ENCODE measurements around the gene ICE1. TPM values are rescaled to one million over a fixed set of nuclear protein-coding genes. Genes with fewer than 3 reads are reported as not detected.
"Not testable (repeated sequence)": the region's sequence is repeated elsewhere in the genome, so short reads cannot be mapped to it uniquely, and the experiment has no call there.

ICE1 gene
- total and polyA plus RNA-seq, 9 of the 15 experiments (the other 6 are each of a cell fraction or from before 2014, with no cell fraction given): 4.9 to 47.4 (median 28.2) TPM

- TF ChIP-seq ZMIZ1 (IDR thresholded peaks at IDR 0.05; ENCODE audit: low read depth in 2 of 2, low read length in 2 of 2) (no peak), FOXO4 (CRISPR knock-in tag; IDR thresholded peaks at IDR 0.05) (no peak), ESRRA (IDR thresholded peaks at IDR 0.05; ENCODE audit: borderline replicate concordance, low read depth) (no peak), XRCC4 (IDR thresholded peaks at IDR 0.05; ENCODE audit: extremely low read depth, insufficient read depth, insufficient read length) (no peak)
Observed at GRCh38 chr5:5475975-5476374, 53.5 kb downstream of the ICE1 start (continued).

DNA sequence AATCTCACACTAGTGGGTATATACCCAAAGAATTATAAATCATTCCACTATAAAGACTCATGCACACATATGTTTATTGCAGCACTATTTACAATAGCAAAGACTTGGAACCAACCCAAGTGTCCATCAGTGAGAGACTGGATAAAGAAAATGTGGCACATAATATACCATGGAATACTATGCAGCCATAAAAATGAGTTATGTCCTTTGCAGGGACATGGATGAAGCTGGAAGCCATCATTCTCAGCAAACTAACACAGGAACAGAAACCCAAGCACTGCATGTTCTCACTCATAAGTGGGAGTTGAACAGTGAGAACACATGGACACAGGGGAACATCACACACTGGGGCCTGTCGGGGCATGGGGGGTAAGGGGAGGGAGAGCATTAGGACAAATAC is 57.1 kb downstream of the ICE1 start:
- DNase-seq (ENCODE audit: extremely low read depth in 1 of 4, low spot score in 3 of 4); ATAC-seq; H3K27ac ChIP-seq (ENCODE audit: extremely low read depth, low read depth, low read length); CTCF ChIA-PET (ENCODE audit: low intra/inter-chr PET ratio); BruUV-seq (replicated peaks); H3K4me2 ChIP-seq (ENCODE audit: insufficient read depth, low read length); H3K9me3 ChIP-seq (replicated peaks; ENCODE audit: control insufficient read depth, insufficient read depth, low read depth, low read length); intact Hi-C loops (cut with micrococcal nuclease); FAIRE-seq; H4K20me1 ChIP-seq (replicated peaks; ENCODE audit: control insufficient read depth, insufficient read depth, low read length); POLR2A ChIA-PET; H3K4me1 ChIP-seq (replicated peaks in 1 of 2; ENCODE audit: control insufficient read depth in 2 of 2, insufficient read depth in 2 of 2, low read length in 2 of 2); H3K4me3 ChIP-seq; H3K79me2 ChIP-seq (ENCODE audit: control insufficient read depth, insufficient read depth, low read length); H3K9me1 ChIP-seq (ENCODE audit: control insufficient read depth, insufficient read depth, low read length); H2AFZ ChIP-seq (ENCODE audit: low read depth, low read length); H3K9ac ChIP-seq (ENCODE audit: insufficient read depth in 1 of 2, low read depth in 2 of 2, low read length in 2 of 2); H3K27me3 ChIP-seq (ENCODE audit: control insufficient read depth in 2 of 2, insufficient read depth in 2 of 2, low read length in 2 of 2): not testable (repeated sequence)
- H3K36me3 ChIP-seq (ENCODE audit: control insufficient read depth, insufficient read depth, low read length): peaks cover 43% of the 10 kb centered on the region; the same call in 2 of the 3 replicates
- TF ChIP-seq ZNF146 (CRISPR knock-in tag; IDR thresholded peaks at IDR 0.05; ENCODE audit: unreplicated experiment): peak; percentile 13
- 88% methylated on average over 1 of the region's 1 CpG for WGBS (ENCODE audit: insufficient coverage, low coverage, missing lambda C conversion rate)
- in situ Hi-C loops (cut with MboI): loop anchor here (25.0 kb wide), 1 partner anchor 1258 kb away; no protein-coding TSS in a partner anchor

Data from K562 (cell line).